Measurements from ENCODE around the gene CCDC190. TPM values are rescaled to one million over a fixed set of nuclear protein-coding genes. Genes with fewer than 3 reads are reported as not detected.

The CCDC190 gene
- polyA plus RNA-seq, 3 donors, result not detected

- H3K4me2 ChIP-seq (replicated peaks; ENCODE audit: extremely low read depth, low read length, poor library complexity, severe bottlenecking), result no peak overlapping the region
- H3K27me3 Mint-ChIP-seq (ENCODE audit: low read depth in 3 of 3), result peaks cover 10 to 13% (median 11%) of the 10 kb centered on the region in 3 donors
- no peak overlapping the region for H3K4me3 ChIP-seq (replicated peaks in 1 of 3; ENCODE audit: low read depth in 2 of 3, low read length in 3 of 3)
- no peaks in the 10 kb centered on the region for H4K20me1 ChIP-seq (ENCODE audit: insufficient read depth, low read length)
- no peaks in the 10 kb centered on the region for H3K9me3 ChIP-seq (replicated peaks in 1 of 2; ENCODE audit: control insufficient read depth in 1 of 2, insufficient read depth in 1 of 2, low read length in 2 of 2)
- peaks cover 3 to 7% of the 10 kb centered on the region in 2 donors for H3K27me3 ChIP-seq (ENCODE audit: control insufficient read depth in 2 of 2, insufficient read depth in 2 of 2, low read length in 2 of 2)
- no peak overlapping the region for H2AFZ ChIP-seq (ENCODE audit: insufficient read depth, low read depth, low read length, poor library complexity, severe bottlenecking)
- H3K4me3 Mint-ChIP-seq, result no peak overlapping the region
- WGBS (ENCODE audit: insufficient coverage), result no CpG with 5 or more reads among the region's 3 CpGs
- H3K4me1 ChIP-seq (ENCODE audit: control insufficient read depth in 1 of 2, insufficient read depth in 2 of 2, low read length in 2 of 2), result no peaks in the 10 kb centered on the region
- H3K4me1 Mint-ChIP-seq, result peaks cover 4% of the 10 kb centered on the region
- H3K27ac Mint-ChIP-seq, result no peak overlapping the region
- intact Hi-C loops (cut with micrococcal nuclease), result no loop called here
- DNase-seq, result no peak
- H3K36me3 Mint-ChIP-seq, result no peaks in the 10 kb centered on the region
- H3K9me3 Mint-ChIP-seq, result peaks cover 0 to 3% (median 0%) of the 10 kb centered on the region in 7 donors
- no peaks in the 10 kb centered on the region for H3K79me2 ChIP-seq (ENCODE audit: insufficient read depth, low read length)
- TF ChIP-seq CTCF (IDR thresholded peaks at IDR 0.05), result no peak
- no peak overlapping the region for H3K9ac ChIP-seq (ENCODE audit: insufficient read depth, low read length, poor library complexity, severe bottlenecking)
- H3K27ac ChIP-seq (ENCODE audit: low read depth in 1 of 2, low read length in 2 of 2), result no peak overlapping the region
- H3K36me3 ChIP-seq (replicated peaks in 1 of 2; ENCODE audit: control insufficient read depth in 1 of 2, insufficient read depth in 2 of 2, low read length in 2 of 2), result no peaks in the 10 kb centered on the region
Observed at GRCh38 chr1:162885265-162885664, 24.3 kb upstream of the CCDC190 start.

GRCh38 chr1:162884831-162885230 lies 23.9 kb upstream of the CCDC190 start:
- no peak overlapping the region for H3K4me3 ChIP-seq (replicated peaks in 1 of 3; ENCODE audit: low read depth in 2 of 3, low read length in 3 of 3)
- H3K27ac Mint-ChIP-seq, result no peak overlapping the region
- no peak for TF ChIP-seq CTCF (IDR thresholded peaks at IDR 0.05)
- H3K4me3 Mint-ChIP-seq, result no peak overlapping the region
- peaks cover 3 to 7% of the 10 kb centered on the region in 2 donors for H3K27me3 ChIP-seq (ENCODE audit: control insufficient read depth in 2 of 2, insufficient read depth in 2 of 2, low read length in 2 of 2)
- no peaks in the 10 kb centered on the region for H3K36me3 Mint-ChIP-seq
- intact Hi-C loops (cut with micrococcal nuclease), result no loop called here
- no peak overlapping the region for H3K4me2 ChIP-seq (replicated peaks; ENCODE audit: extremely low read depth, low read length, poor library complexity, severe bottlenecking)
- peaks cover 2% of the 10 kb centered on the region for H3K4me1 Mint-ChIP-seq
- no peaks in the 10 kb centered on the region for H3K36me3 ChIP-seq (replicated peaks in 1 of 2; ENCODE audit: control insufficient read depth in 1 of 2, insufficient read depth in 2 of 2, low read length in 2 of 2)
- H3K9me3 ChIP-seq (replicated peaks in 1 of 2; ENCODE audit: control insufficient read depth in 1 of 2, insufficient read depth in 1 of 2, low read length in 2 of 2), result no peaks in the 10 kb centered on the region
- no peak overlapping the region for H3K27ac ChIP-seq (ENCODE audit: low read depth in 1 of 2, low read length in 2 of 2)
- WGBS (ENCODE audit: insufficient coverage), result no CpG with 5 or more reads among the region's 1 CpG
- no peaks in the 10 kb centered on the region for H3K79me2 ChIP-seq (ENCODE audit: insufficient read depth, low read length)
- no peak overlapping the region for H2AFZ ChIP-seq (ENCODE audit: insufficient read depth, low read depth, low read length, poor library complexity, severe bottlenecking)
- peaks cover 10 to 13% (median 11%) of the 10 kb centered on the region in 3 donors for H3K27me3 Mint-ChIP-seq (ENCODE audit: low read depth in 3 of 3)
- peaks cover 0 to 2% (median 0%) of the 10 kb centered on the region in 7 donors for H3K9me3 Mint-ChIP-seq
- H4K20me1 ChIP-seq (ENCODE audit: insufficient read depth, low read length), result no peaks in the 10 kb centered on the region
- H3K9ac ChIP-seq (ENCODE audit: insufficient read depth, low read length, poor library complexity, severe bottlenecking), result no peak overlapping the region
- no peaks in the 10 kb centered on the region for H3K4me1 ChIP-seq (ENCODE audit: control insufficient read depth in 1 of 2, insufficient read depth in 2 of 2, low read length in 2 of 2)
- no peak for DNase-seq
